Activated CD8-positive, alpha-beta memory T cell treated with anti-CD3 and anti-CD28 coated beads, Interleukin-2, amount 50 U/mL, for 24 hours (primary cell): ENCODE measurements around the gene TRIM62.

Experiments
- DNase-seq: peaks from one replicate; pipeline ENCODE4 v3.0.0-alpha.2; 2020; ENCODE audit errors: extremely low read depth

Gene TRIM62

DNA sequence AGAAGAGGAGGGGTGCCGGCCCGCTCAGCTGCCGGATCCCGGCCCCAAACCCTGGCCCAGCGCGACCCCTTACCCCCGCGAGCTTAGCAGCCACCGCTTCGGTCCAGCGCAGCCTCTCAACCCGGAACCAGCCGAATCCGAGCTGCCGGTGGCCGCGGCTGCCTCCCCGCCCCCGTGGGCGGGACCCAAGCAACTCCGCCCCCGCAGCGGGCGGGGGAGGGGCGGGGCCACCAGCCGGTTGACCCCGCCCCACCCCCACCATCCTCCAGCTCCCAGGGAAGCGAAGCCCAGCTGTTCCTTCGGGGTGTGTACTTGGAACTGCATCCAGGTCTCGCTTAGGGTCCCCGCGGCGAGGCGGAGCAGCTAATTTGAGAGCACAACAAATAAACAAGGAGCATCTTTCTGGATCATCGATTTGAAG, at the start of gene TRIM62:
TSS of gene TRIM62 (minus strand) at position 123 of the 421 bp plus-strand sequence. CDS start 611 bp downstream, outside the sequence.
- peak; percentile 30 for DNase-seq

GRCh38 chr1:33231166-33231565, 49.3 kb upstream of the TRIM62 start:
- DNase-seq, result no peak

- no peak for DNase-seq
Observed at GRCh38 chr1:33228935-33229487, 47.2 kb upstream of the TRIM62 start.

GRCh38 chr1:33225586-33225985, 43.7 kb upstream of the TRIM62 start:
- no peak for DNase-seq

- DNase-seq, result no peak
Observed at GRCh38 chr1:33224166-33224707, 42.4 kb upstream of the TRIM62 start.

DNA sequence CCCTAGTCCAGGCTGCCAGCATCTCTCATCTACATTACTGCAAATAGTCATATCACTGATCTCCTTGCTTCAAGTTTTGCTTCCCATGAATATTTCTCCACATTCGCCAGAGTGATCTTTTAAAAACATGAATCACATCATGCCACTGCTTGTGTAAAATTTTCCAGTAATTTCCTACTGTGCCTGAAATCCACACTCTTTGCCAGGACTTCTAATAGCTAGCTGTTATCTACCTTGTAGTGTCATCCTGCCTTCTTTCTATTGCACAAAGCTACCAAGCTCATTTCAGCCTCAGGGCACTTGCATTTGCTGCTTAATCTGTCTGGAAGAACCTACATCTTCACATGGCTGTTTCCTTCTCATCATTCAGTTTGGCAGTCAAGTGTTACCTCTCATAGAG, 40.5 kb upstream of the TRIM62 start:
- DNase-seq, result no peak

DNA sequence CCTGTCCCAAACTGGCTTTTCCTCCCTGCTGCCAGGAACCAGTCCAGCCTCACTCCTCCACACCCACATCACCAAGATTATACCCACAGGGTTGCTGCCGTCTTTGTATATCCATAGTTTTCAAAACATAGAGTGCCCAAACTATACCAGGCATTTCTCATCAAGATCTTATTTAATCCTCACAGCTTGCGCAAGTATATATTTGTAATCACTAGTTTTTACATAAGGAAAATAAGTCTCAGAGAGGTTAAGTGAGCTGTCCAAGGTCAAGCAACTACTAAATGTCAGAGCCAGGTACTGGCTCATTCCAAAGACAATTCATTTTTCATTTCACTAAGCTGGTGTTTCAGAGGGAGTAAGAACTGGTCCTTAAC, 39.5 kb upstream of the TRIM62 start:
- DNase-seq, result no peak

GRCh38 chr1:33220676-33221384, 39.0 kb upstream of the TRIM62 start:
- DNase-seq, result no peak

DNA sequence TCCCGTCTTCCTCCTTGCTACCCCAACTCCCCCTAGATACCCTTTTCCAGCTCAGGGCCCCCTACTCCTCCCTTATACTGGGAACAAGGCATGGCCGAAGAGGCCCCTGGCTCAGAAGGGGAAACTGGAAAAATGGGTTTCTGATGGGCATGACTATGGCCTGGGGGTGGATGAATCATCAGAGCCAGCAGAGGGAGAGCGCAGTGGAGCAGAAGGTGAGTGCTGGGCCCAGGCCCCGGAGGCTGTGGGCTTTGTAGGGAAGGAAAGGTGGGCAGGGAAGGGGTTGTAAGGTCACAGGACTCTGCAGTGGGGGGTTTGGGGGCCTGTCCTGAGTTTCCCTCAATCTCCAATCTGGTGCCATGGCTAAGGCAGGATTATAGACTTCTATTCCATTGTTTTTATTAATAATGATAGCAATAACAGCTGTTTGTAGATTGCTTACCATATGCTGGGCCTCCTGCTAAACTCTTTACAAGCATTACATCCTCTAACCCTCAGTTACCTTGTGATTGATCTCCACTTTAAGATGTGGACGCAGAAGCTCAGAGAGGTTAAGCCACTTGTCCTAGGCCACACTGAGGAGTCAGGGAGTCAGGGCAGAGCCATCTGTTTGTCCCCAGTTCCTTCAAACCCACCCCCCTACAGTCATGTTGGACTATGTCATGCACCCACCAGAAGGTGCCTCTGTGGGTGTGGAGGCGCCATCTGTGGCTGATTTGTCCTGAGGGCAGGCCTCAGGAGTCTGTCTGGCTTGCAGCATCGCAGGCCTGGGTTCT, 38.2 kb upstream of the TRIM62 start:
- no peak for DNase-seq

- DNase-seq, result no peak
Observed at GRCh38 chr1:33211972-33212371, 30.1 kb upstream of the TRIM62 start.

DNA sequence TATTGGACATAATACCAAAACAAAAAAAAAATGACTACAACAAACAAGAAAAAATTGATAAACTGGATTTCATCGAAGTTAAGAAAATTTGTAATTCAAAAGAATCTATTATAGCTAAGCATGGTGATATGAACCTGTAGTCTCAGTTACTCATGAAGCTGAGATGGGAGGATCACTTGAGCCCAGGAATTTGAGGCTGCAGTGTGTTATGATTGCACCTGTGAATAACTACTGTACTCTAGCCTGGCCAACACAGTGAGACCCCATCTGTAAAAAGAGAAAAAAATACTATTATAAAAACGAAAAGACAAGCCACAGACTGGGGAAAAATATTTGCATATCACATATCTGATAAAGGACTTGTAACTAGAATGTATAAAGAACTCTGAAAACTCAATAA, 24.5 kb upstream of the TRIM62 start:
- DNase-seq, result no peak

DNA sequence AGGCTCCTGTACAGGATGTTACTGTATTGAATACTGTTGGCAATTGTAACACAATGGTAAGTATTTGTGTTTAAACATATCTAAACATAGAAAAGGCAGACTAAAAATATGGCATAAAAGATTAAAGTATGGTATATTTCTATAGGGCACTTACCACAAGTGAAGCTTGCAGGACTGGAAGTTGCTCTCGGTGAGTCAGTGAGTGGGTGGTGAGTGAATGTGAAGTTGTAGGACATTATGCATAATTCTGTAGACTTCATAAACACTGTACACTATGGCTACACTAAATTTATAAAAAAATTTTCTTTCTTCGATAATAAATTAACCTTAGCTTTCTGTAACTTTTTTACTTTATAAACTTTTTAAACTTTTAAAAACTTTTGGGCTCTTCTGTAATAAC, 13.7 kb upstream of the TRIM62 start:
- DNase-seq, result no peak

GRCh38 chr1:33191731-33192275, 10.0 kb upstream of the TRIM62 start:
- no peak for DNase-seq

DNA sequence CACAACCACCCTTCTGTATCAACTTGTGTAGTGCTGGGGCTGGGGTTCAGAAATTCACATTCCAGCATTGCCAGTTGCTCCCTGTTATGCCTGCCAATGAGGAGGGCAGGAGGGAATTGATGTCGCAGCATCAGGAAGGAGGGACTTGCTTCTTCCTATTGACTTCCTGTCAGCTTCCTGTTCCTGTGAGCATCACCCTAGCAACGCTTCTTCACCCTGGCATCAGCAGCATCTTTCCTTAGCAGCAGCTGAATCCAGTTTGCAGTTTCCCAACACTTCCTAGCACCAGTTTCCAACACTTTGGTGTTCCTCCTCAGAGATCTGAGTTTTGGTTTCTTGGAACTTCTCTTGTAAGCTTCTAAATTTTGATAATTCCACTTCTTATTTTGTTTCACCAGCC, 8.9 kb upstream of the TRIM62 start:
- no peak for DNase-seq

GRCh38 chr1:33188572-33189275, 6.9 kb upstream of the TRIM62 start:
- no peak for DNase-seq

DNA sequence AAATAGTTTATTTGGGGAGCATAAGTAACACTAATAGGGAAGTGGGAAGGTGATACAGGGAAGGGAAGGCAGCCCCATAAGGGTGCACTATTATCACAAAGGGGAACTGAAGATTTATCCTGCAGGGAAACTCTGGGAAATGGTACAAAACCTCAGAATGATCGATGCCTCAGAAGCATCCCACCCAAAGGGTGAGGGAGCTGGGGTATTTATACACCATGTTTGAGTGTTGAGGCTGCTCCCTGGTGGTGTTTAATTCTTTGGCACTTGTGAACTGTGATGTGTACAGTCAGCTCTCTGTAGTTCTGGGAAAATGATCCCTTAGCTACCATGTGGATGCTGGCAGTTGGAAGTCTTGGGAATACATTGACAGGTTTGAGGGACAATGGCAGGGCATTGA, 5.1 kb upstream of the TRIM62 start:
- no peak for DNase-seq

GRCh38 chr1:33185541-33185940, 3.7 kb upstream of the TRIM62 start:
- DNase-seq, result no peak

GRCh38 chr1:33183306-33183705, 1.5 kb upstream of the TRIM62 start:
- no peak for DNase-seq

GRCh38 chr1:33182896-33183295, 1.1 kb upstream of the TRIM62 start:
- no peak for DNase-seq

DNA sequence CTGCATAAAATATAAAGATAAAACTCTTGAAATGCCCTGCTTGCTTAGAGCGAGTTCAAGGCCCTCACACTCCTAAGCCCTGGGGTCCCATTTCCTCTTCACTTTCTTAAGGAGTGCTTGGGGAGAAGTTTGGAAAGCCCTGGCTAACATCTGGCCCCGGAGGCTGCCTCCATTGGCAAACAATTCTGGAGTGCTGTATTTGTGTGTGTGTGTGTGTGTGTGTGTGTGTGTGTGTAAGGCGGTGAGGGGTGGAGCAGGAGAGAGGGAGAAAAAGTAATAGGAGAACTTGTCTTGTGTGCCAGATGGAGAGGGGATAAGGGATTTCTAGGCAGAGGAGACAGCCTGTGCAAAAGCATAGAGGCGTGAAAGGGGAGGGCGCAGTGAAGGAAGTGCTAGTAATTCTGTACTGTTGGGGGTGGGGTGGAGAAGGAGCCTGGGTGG, 578 bp upstream of the TRIM62 start:
- no peak for DNase-seq
